Astrocyte (in vitro differentiated cells and primary cell): Measurements from ENCODE around the gene SMIM36.

Experiments
- EZH2 ChIP-seq: IDR thresholded peaks from 2 replicates; pipeline ENCODE4 v1.6.1; 2012; ENCODE audit warnings: mild to moderate bottlenecking, low read length, inconsistent platforms; ENCODE audit not compliant: insufficient read depth
- TF ChIP-seq, protein P1 (sequence below): IDR thresholded peaks from 2 replicates; pipeline ENCODE4 v1.5.1; 2011; ENCODE audit warnings: low read depth, mild to moderate bottlenecking, inconsistent platforms, low read length, moderate library complexity; ENCODE audit not compliant: insufficient read depth

DNA sequence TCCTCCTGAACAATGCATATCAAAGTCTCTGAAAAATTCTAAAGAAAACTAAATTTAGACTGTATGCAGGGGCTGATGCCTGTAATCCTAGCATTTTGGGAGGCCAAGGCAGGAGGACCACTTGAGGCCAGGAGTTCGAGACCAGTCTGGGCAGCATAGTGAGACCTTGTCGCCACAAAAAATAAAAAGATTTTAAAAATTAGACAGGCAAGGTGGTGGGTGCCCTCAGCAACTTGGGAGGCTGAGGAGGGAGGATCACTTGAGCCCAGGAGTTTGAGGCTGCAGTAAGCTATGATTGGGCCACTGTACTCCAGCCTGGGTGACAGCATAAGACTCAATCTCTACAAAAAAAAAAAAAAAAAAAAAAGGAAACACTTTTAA lies 59.5 kb downstream of the SMIM36 start:
- TF ChIP-seq, protein P1, sequence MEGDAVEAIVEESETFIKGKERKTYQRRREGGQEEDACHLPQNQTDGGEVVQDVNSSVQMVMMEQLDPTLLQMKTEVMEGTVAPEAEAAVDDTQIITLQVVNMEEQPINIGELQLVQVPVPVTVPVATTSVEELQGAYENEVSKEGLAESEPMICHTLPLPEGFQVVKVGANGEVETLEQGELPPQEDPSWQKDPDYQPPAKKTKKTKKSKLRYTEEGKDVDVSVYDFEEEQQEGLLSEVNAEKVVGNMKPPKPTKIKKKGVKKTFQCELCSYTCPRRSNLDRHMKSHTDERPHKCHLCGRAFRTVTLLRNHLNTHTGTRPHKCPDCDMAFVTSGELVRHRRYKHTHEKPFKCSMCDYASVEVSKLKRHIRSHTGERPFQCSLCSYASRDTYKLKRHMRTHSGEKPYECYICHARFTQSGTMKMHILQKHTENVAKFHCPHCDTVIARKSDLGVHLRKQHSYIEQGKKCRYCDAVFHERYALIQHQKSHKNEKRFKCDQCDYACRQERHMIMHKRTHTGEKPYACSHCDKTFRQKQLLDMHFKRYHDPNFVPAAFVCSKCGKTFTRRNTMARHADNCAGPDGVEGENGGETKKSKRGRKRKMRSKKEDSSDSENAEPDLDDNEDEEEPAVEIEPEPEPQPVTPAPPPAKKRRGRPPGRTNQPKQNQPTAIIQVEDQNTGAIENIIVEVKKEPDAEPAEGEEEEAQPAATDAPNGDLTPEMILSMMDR: no peak
- TF ChIP-seq EZH2: no peak
